Measurements from ENCODE around the gene KAT6B.

GRCh38 chr10:74900297-74900696, 73.9 kb downstream of the KAT6B start:
- TF ChIP-seq, protein P1, sequence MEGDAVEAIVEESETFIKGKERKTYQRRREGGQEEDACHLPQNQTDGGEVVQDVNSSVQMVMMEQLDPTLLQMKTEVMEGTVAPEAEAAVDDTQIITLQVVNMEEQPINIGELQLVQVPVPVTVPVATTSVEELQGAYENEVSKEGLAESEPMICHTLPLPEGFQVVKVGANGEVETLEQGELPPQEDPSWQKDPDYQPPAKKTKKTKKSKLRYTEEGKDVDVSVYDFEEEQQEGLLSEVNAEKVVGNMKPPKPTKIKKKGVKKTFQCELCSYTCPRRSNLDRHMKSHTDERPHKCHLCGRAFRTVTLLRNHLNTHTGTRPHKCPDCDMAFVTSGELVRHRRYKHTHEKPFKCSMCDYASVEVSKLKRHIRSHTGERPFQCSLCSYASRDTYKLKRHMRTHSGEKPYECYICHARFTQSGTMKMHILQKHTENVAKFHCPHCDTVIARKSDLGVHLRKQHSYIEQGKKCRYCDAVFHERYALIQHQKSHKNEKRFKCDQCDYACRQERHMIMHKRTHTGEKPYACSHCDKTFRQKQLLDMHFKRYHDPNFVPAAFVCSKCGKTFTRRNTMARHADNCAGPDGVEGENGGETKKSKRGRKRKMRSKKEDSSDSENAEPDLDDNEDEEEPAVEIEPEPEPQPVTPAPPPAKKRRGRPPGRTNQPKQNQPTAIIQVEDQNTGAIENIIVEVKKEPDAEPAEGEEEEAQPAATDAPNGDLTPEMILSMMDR (IDR thresholded peaks at IDR 0.05; ENCODE audit: insufficient read depth, low read depth, low read length) = no peak
- TF ChIP-seq EZH2 (IDR thresholded peaks at IDR 0.05; ENCODE audit: insufficient read depth, low read length) = no peak

Measured in astrocyte (in vitro differentiated cells and primary cell).